IPS-NIHi11 (cell line): ENCODE results near the gene TXNRD2.
A peak's percentile ranks its signal among the peaks of the same experiment; 100 is the strongest.

Experiments
- DNase-seq: peaks from one replicate; pipeline ENCODE4 v3.0.0; 2012; ENCODE audit warnings: mixed read lengths, low spot score

The TXNRD2 gene

GRCh38 chr22:19966908-19967750 is 25.5 kb upstream of the TXNRD2 start:
- DNase-seq: no peak

- peak; percentile 71 for DNase-seq
Observed at GRCh38 chr22:19965771-19966709, 24.4 kb upstream of the TXNRD2 start.

GRCh38 chr22:19964701-19965386 is 23.2 kb upstream of the TXNRD2 start:
- no peak for DNase-seq

GRCh38 chr22:19963863-19964642 is 22.4 kb upstream of the TXNRD2 start:
- DNase-seq: no peak

- DNase-seq: peak; percentile 65
Observed at GRCh38 chr22:19962909-19963806, 21.5 kb upstream of the TXNRD2 start.

- DNase-seq: peak; percentile 90
Observed at GRCh38 chr22:19962246-19962908, 20.8 kb upstream of the TXNRD2 start.

GRCh38 chr22:19961868-19962245 is 20.2 kb upstream of the TXNRD2 start:
- DNase-seq: no peak

- no peak for DNase-seq
Observed at GRCh38 chr22:19961201-19961580, 19.6 kb upstream of the TXNRD2 start.

GRCh38 chr22:19960491-19961200 is 19.0 kb upstream of the TXNRD2 start:
- DNase-seq: no peak

GRCh38 chr22:19959587-19960490 is 18.2 kb upstream of the TXNRD2 start:
- no peak for DNase-seq

- DNase-seq: peak; percentile 94
Observed at GRCh38 chr22:19959043-19959586, 17.5 kb upstream of the TXNRD2 start.

- DNase-seq: no peak
Observed at GRCh38 chr22:19958083-19959042, 16.7 kb upstream of the TXNRD2 start.

- peak; percentile 8 for DNase-seq
Observed at GRCh38 chr22:19957445-19957844, 15.8 kb upstream of the TXNRD2 start.

- DNase-seq: no peak
Observed at GRCh38 chr22:19955241-19956128, 13.9 kb upstream of the TXNRD2 start.

- no peak for DNase-seq
Observed at GRCh38 chr22:19951346-19951745, 9.7 kb upstream of the TXNRD2 start.
